ENCODE data around the gene SLC20A1.

The SLC20A1 gene

GRCh38 chr2:112712465-112712864, 66.7 kb downstream of the SLC20A1 start:
- FAIRE-seq, result no peak

DNA sequence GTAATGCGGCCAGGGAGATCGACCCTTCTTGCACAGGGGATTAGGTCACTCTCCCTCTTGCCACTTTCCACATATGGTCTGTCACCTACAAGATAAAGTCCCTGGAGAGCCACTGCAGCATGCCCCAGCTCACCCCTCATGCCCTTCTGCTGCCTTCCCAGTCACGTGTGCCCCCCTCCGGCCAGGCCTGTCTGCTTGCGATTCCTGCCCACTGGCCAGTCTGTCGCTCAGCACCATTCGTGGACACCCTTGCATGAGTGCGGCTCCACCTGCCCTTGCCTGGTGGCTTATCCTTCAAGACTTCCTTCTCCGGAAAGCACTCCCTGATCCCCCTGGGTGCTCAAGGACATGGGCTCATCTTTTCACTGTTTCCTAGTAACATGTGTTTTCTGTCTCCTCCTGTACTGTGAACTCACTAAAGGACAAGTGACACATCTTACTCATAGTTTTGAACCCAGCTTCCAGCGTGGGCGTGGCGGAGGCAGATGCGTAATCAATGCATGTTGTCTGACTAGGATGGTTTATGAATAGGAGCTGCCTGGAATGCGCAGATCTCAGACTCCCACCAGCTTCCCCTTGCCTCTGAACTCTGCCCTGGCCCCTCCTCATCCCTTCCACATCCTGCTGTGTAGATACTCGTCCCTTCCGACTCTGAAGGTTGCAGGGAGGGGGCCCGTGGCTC, 67.3 kb downstream of the SLC20A1 start:
- no peak for FAIRE-seq
